ENCODE data around the gene CCDC85C. TPM values are rescaled to one million over a fixed set of nuclear protein-coding genes. Genes with fewer than 3 reads are reported as not detected.

Gene CCDC85C
- total RNA-seq, 1 experiment from 2014 or later, result 36.4 TPM

DNA sequence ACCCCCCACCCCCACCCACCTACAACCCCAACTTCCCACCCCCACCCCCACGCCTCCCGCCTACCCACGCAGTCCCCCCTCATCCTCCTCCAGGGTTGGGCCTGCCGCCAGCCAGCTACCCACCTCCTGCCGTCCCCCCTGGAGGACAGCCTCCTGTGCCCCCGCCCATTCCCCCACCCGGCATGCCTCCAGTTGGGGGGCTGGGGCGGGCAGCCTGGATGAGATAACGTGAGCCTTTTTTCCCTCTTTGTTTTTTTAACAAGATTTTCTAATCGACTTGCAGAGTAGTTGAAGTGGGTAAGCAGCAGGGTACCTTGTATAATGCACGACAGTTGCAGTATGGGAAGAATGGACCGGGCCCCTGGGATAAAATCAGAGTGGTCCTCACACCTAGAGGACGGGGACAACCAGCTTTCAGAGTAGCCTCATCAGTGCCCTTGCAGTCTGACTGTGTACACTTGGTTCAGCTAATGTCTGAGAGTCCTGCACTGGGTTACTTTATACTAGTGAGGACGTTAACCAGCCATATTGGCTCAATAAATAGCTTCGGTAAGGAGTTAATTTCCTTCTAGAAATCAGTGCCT, 93.4 kb downstream of the CCDC85C start:
- BruUV-seq (replicated peaks), result TSS peak; percentile 91
- H3F3A ChIP-seq (ENCODE audit: low read length, unreplicated experiment), result no peaks in the 10 kb centered on the region

DNA sequence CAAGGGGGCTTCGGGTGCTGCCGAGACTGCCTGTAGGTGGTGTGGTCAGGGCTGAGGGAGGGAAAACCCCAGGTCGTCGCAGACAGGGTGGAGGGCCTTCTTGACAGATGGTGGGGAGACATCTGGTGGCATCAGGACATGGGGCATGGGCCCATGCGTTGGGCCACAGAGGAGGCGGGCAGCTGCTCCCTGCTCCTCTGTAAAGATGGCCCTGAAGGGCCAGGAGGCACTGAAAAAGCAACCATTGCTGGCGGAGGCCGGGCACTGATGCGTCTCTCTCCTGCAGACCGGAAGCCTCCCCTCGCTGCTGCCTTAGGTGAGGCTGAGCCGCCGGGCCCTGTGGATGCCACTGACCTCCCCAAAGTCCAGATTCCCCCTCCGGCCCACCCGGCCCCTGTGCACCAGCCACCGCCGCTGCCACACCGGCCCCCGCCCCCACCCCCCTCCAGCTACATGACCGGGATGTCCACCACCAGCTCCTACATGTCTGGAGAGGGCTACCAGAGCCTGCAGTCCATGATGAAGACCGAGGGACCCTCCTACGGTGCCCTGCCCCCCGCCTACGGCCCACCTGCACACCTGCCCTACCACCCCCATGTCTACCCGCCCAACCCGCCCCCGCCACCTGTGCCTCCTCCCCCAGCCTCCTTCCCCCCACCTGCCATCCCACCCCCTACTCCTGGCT, 94.0 kb downstream of the CCDC85C start:
- no TSS peak for BruUV-seq (replicated peaks)
- no peak for TF ChIP-seq EZH2phosphoT487 (IDR thresholded peaks at IDR 0.05; ENCODE audit: borderline replicate concordance, low read length)
- no peak for TF ChIP-seq EZH2 (IDR thresholded peaks at IDR 0.05; ENCODE audit: low read length, unreplicated experiment)
- TF ChIP-seq, protein P1, sequence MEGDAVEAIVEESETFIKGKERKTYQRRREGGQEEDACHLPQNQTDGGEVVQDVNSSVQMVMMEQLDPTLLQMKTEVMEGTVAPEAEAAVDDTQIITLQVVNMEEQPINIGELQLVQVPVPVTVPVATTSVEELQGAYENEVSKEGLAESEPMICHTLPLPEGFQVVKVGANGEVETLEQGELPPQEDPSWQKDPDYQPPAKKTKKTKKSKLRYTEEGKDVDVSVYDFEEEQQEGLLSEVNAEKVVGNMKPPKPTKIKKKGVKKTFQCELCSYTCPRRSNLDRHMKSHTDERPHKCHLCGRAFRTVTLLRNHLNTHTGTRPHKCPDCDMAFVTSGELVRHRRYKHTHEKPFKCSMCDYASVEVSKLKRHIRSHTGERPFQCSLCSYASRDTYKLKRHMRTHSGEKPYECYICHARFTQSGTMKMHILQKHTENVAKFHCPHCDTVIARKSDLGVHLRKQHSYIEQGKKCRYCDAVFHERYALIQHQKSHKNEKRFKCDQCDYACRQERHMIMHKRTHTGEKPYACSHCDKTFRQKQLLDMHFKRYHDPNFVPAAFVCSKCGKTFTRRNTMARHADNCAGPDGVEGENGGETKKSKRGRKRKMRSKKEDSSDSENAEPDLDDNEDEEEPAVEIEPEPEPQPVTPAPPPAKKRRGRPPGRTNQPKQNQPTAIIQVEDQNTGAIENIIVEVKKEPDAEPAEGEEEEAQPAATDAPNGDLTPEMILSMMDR (conservative IDR thresholded peaks at IDR 0.05; ENCODE audit: low read depth, low read length), result no peak
- Histone ChIP-seq H2AFZ (ENCODE audit: low read length) (no peak overlapping the region), H3K4me2 (ENCODE audit: low read length) (no peak overlapping the region), H3K27me3 (ENCODE audit: low read length) (no peaks in the 10 kb centered on the region), H3K79me2 (ENCODE audit: low read length) (no peaks in the 10 kb centered on the region), H4K20me1 (ENCODE audit: low read length) (no peaks in the 10 kb centered on the region), H3K9ac (ENCODE audit: low read length) (no peak overlapping the region), H3K9me2 (replicated peaks; ENCODE audit: low read length) (no peaks in the 10 kb centered on the region), H3K4me3 (ENCODE audit: low read length) (no peak overlapping the region), H3K4me1 (ENCODE audit: insufficient read depth, low read length) (no peaks in the 10 kb centered on the region), H3K9me3 (ENCODE audit: low read length) (no peaks in the 10 kb centered on the region), H3K36me3 (ENCODE audit: low read depth, low read length) (peaks cover 47% of the 10 kb centered on the region), H3K27ac (ENCODE audit: low read length) (no peak overlapping the region), H3F3A (ENCODE audit: low read length, unreplicated experiment) (no peaks in the 10 kb centered on the region)
- no peak for ATAC-seq
- no peak for DNase-seq
- POLR2A ChIA-PET (ENCODE audit: unreplicated experiment), result interaction anchor here (0.6 to 0.7 kb wide), 2 partner anchors 110 to 502 kb away, joined by 3 to 4 read pairs; no protein-coding TSS in a partner anchor
- intact Hi-C loops (cut with micrococcal nuclease), result no loop called here
- CTCF ChIA-PET, result no interaction called here

More for the DNA sequence above, 93.4 kb downstream of the CCDC85C start:
- Histone ChIP-seq H3K9me3 (ENCODE audit: low read length) (no peaks in the 10 kb centered on the region), H3K4me2 (ENCODE audit: low read length) (no peak overlapping the region), H3K79me2 (ENCODE audit: low read length) (no peaks in the 10 kb centered on the region), H4K20me1 (ENCODE audit: low read length) (no peaks in the 10 kb centered on the region), H3K9me2 (replicated peaks; ENCODE audit: low read length) (no peaks in the 10 kb centered on the region), H2AFZ (ENCODE audit: low read length) (no peak overlapping the region), H3K27ac (ENCODE audit: low read length) (no peak overlapping the region), H3K4me3 (ENCODE audit: low read length) (no peak overlapping the region), H3K27me3 (ENCODE audit: low read length) (no peaks in the 10 kb centered on the region), H3K4me1 (ENCODE audit: insufficient read depth, low read length) (no peaks in the 10 kb centered on the region), H3K36me3 (ENCODE audit: low read depth, low read length) (peaks cover 43% of the 10 kb centered on the region), H3K9ac (ENCODE audit: low read length) (no peak overlapping the region)
- CTCF ChIA-PET, result no interaction called here
- intact Hi-C loops (cut with micrococcal nuclease), result no loop called here
- no peak for TF ChIP-seq EZH2 (IDR thresholded peaks at IDR 0.05; ENCODE audit: low read length, unreplicated experiment)
- TF ChIP-seq, protein P1 (conservative IDR thresholded peaks at IDR 0.05; ENCODE audit: low read depth, low read length), result no peak
- TF ChIP-seq EZH2phosphoT487 (IDR thresholded peaks at IDR 0.05; ENCODE audit: borderline replicate concordance, low read length), result no peak
- POLR2A ChIA-PET (ENCODE audit: unreplicated experiment), result interaction anchor here (0.7 kb wide), 1 partner anchor 501 kb away, joined by 4 read pairs; no protein-coding TSS in a partner anchor
- DNase-seq (no peak), ATAC-seq (no peak)

Data from PC-3 (cell line).